ENCODE data around the gene TAOK2. TPM values are rescaled to one million over a fixed set of nuclear protein-coding genes. Genes with fewer than 3 reads are reported as not detected.
"Not testable (repeated sequence)": the region's sequence is repeated elsewhere in the genome, so short reads cannot be mapped to it uniquely, and the experiment has no call there.

The TAOK2 gene
- total RNA-seq, 1 donor from 2014 or later, result 40.1 TPM

DNA sequence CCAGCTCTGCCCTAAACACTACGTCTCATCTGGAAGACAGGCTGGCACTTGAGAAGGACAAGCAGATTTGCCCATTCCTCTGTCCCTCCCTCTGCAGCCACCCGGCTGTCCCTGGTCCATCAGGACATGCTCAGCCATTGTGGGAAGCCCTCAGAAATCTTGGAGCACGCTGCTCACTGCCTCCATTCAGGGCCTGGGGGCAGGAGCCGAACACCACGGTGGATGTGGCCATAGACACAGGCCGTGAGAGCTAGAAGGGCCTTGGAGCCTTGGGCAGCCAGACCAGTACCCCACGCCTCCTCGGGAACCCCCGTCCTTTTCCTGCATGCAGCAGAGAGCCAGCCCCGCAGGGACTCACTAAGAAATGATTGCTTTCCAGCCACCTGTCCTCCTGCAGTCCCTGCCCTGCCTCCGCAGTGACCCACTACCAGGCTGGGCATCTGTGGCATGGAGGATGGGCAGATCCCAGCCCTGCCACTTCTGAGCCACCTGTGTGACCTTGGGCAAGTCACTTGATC lies 33.8 kb downstream of the TAOK2 start:
- TF ChIP-seq, protein P1, sequence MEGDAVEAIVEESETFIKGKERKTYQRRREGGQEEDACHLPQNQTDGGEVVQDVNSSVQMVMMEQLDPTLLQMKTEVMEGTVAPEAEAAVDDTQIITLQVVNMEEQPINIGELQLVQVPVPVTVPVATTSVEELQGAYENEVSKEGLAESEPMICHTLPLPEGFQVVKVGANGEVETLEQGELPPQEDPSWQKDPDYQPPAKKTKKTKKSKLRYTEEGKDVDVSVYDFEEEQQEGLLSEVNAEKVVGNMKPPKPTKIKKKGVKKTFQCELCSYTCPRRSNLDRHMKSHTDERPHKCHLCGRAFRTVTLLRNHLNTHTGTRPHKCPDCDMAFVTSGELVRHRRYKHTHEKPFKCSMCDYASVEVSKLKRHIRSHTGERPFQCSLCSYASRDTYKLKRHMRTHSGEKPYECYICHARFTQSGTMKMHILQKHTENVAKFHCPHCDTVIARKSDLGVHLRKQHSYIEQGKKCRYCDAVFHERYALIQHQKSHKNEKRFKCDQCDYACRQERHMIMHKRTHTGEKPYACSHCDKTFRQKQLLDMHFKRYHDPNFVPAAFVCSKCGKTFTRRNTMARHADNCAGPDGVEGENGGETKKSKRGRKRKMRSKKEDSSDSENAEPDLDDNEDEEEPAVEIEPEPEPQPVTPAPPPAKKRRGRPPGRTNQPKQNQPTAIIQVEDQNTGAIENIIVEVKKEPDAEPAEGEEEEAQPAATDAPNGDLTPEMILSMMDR (IDR thresholded peaks at IDR 0.05; ENCODE audit: insufficient read depth, low read length, poor library complexity, severe bottlenecking), result no peak
- peaks cover 32% of the 10 kb centered on the region for H3K27me3 ChIP-seq (ENCODE audit: control insufficient read depth, insufficient read depth, low read length)
- H3K4me3 ChIP-seq (ENCODE audit: low read depth, low read length), result no peak overlapping the region
- peaks cover 1% of the 10 kb centered on the region for H3K36me3 ChIP-seq (ENCODE audit: control insufficient read depth, insufficient read depth, low read length)
- no peak for DNase-seq (ENCODE audit: low read depth)

DNA sequence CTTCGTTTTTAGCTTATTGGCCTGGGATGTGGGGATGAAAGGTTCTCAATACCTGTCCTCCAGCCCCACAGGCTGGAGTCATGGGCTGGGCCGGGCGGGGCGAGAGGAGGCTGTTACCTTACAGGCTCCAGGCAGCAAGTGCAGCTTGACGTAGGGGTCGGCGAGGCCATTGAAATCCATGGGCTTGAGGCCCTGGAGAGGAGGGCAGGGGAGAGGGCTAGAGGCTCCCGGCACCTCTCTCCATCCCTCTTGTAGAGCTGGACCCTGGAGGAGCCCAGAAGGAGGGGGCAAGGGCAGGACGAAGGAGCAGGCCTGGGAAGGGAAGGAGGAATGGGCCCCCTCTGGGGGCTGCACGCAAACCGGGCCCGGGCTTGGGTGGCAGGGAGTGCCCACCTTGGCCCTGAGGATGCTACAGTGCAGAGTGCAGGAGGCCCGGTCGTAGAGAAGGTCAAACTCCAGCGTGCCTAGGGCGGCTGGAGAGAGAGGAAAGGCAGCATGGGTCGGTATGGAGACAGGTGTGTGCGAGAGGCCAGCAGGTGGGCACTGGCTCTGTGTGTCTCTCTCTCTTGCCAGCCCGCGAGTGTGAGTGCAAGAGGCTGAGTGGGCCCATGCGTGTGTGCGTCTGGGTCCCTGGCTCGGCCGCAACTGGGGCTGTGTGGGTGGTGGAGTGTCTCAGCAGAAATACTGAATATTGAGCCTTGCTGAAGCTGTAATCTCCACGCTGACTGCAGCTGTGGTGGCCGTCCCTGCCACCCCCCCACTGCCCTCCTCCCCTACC lies 35.6 kb downstream of the TAOK2 start:
- no peaks in the 10 kb centered on the region for H3K36me3 ChIP-seq (ENCODE audit: control insufficient read depth, insufficient read depth, low read length)
- no peak for DNase-seq (ENCODE audit: low read depth)
- TF ChIP-seq, protein P1 (IDR thresholded peaks at IDR 0.05; ENCODE audit: insufficient read depth, low read length, poor library complexity, severe bottlenecking), result no peak
- H3K4me3 ChIP-seq (ENCODE audit: low read depth, low read length), result no peak overlapping the region
- H3K27me3 ChIP-seq (ENCODE audit: control insufficient read depth, insufficient read depth, low read length), result peaks cover 32% of the 10 kb centered on the region

DNA sequence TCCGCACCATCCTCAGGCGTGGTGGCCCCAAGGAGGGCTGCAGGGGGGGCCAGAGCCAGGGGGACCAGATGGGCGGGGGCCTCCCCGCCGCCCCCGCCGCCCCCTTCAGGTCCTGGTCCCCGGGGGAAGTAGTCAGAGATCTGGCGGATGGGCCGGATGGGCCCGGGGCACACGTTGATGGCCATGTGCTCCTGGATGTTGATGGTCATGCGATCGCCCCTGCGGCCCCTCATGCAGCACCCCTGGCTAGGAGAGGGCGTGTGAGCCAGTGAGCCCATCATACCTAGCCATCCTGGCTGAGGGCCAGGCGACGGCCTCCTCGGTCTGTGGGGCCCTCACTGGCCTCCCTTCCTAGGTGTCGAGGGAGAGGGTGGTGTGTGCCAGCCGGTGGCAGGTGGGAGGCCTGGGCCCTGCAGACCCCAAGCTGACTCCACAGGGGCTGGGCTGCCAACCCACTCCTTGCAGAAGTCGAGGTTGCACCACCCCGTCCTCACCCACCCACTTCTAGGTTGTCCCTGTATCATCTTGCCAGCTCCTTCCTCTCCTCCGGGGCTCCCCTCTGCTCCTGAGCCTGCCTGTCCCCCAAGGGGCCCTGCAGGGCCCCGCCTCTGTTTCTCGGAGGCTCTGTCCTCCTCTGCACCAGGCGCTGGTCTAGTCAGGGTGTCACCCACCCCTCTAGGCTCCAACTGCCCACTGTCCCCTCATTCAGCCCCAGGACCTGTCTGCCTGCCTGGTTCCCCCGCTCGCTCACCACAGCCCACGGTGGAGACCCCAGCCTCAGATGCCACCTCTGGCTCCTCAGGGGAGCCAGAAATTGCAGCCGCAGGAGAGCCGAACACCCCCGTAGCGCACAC lies 36.5 kb downstream of the TAOK2 start:
- TF ChIP-seq, protein P1 (IDR thresholded peaks at IDR 0.05; ENCODE audit: insufficient read depth, low read length, poor library complexity, severe bottlenecking), result no peak
- H3K4me3 ChIP-seq (ENCODE audit: low read depth, low read length), result peak overlapping the region; percentile 8
- no peak for DNase-seq (ENCODE audit: low read depth)
- H3K36me3 ChIP-seq (ENCODE audit: control insufficient read depth, insufficient read depth, low read length), result no peaks in the 10 kb centered on the region
- peaks cover 32% of the 10 kb centered on the region for H3K27me3 ChIP-seq (ENCODE audit: control insufficient read depth, insufficient read depth, low read length)

DNA sequence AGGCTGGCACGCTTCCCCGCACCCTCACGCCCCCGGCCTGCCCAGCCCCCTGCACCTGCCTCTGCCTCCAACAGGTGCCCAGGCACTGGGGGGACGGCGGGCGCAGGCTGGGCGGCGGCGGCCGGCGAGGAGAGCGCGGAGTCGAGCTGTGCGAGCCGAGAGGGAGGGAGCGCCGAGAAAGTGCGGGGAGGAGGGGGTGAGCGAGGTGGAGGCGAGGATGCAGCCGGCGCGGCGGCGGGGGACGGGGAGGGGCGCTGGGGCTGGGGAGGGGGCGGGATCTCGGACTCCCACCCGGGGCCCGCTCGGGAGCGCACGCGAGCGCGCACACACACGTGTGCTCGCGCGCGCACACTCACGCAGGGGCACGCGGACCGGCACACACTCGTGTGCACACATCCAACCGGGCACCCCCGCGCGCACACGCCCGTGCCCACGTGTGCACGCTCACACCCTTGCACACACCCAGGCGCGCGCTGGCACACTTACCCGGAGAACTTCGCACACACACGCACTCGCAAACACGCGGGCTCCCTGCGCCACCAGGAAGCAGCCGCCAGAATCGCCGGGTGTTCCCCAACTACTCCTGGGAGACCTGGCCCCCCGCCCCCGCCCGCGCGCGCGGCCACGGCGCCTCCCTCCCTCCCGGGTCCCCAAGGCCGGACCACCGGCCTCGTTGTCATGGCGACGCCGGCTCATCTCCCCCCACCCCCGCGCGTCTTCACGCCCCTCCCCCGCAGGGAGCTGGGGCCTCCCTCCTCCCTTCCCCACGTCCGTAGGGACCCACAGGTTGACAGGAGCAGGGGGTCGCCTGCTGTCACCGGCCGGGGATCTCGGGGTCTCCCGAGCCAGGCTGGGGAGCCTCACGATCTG lies 37.4 kb downstream of the TAOK2 start, which contains the start of gene DOC2A:
DOC2A (minus strand) TSS at position 184 of the 870 bp plus-strand sequence. CDS start 805 bp downstream, outside the sequence.
- no peak for DNase-seq (ENCODE audit: low read depth)
- TF ChIP-seq, protein P1 (IDR thresholded peaks at IDR 0.05; ENCODE audit: insufficient read depth, low read length, poor library complexity, severe bottlenecking), result no peak
- Histone ChIP-seq H3K36me3 (ENCODE audit: control insufficient read depth, insufficient read depth, low read length) (no peaks in the 10 kb centered on the region), H3K4me3 (ENCODE audit: low read depth, low read length) (peak within 1 kb of the TSS; percentile 22), H3K27me3 (ENCODE audit: control insufficient read depth, insufficient read depth, low read length) (peaks cover 32% of the 10 kb centered on the region)

DNA sequence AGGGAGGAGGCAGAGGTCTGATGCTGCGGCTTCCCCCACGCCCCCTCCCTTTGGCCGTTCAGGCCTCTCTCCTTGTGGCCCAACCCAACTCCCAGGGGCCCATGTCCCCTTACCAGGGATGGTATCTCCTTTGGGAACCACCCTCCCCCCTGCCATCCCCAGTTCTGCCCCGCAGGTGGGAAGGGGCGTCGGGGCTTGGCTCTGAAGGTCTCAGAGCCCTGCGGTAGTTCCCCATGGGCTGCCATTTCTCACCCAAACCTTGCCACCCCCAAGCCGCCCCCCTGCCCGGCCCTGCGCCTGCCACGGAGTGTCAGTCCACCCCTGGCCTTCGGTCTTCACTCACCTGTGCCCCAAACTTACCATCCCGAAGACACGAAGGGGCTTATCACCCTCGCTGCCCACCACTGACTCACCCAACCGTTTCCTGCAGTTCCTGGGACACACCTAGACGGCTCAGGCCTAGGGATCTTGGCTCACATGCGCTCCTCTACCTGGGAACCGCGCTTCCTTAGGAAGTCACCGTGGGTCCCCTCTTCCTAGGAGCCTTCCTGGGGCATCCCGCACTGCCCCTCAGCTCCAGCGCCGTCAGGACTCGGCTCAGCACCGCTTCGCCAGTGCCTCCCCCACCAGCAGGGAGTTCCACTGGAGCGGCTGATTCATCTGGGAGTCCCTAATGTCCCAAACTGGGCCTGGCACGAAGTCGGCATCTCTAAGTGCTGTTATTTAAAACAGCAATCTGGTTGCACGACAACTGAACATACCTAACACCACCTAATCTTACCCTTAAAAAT lies 38.2 kb downstream of the TAOK2 start:
- TF ChIP-seq, protein P1 (IDR thresholded peaks at IDR 0.05; ENCODE audit: insufficient read depth, low read length, poor library complexity, severe bottlenecking), result no peak
- H3K4me3 ChIP-seq (ENCODE audit: low read depth, low read length), result no peak overlapping the region
- DNase-seq (ENCODE audit: low read depth), result no peak
- H3K27me3 ChIP-seq (ENCODE audit: control insufficient read depth, insufficient read depth, low read length), result peaks cover 32% of the 10 kb centered on the region
- no peaks in the 10 kb centered on the region for H3K36me3 ChIP-seq (ENCODE audit: control insufficient read depth, insufficient read depth, low read length)

DNA sequence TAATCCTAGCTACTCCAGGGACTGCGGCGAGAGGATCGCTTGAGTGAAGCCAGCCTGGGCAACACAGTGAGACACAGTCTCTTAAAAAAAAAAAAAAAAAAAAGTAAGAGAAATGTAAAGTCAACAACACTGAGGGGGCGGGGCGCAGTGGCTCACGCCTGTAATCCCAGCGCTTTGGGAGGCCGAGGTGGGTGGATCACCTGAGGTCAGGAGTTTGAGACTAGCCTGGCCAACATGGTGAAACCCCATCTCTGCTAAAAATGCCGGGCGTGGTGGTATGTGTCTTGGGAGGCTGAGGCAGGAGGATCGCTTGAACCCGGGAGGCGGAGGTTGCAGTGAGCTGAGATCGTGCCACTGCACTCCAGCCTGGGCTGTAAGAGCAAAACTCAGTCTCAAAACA lies 38.9 kb downstream of the TAOK2 start:
- not testable (repeated sequence) for H3K36me3 ChIP-seq (ENCODE audit: control insufficient read depth, insufficient read depth, low read length); H3K4me3 ChIP-seq (ENCODE audit: low read depth, low read length); DNase-seq (ENCODE audit: low read depth)
- peaks cover 32% of the 10 kb centered on the region for H3K27me3 ChIP-seq (ENCODE audit: control insufficient read depth, insufficient read depth, low read length)

DNA sequence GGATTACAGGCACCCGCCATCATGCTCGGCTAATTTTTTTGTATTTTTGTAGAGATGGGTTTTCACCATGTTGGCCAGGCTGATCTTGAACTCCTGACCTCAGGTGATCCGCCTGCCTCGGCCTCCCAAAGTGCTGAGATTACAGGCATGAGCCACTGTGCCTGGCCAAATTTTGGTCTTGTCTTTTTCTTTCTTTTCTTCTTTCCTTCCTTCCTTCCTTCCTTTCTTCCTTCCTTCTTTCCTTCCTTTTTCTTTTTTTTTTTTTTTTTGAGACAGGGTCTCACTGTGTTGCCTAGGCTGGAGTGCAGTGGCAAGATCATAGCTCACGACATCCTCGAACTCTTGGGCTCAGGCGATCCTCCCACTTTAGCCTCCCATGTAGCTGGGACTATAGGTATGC lies 41.8 kb downstream of the TAOK2 start:
- DNase-seq (ENCODE audit: low read depth), result not testable (repeated sequence)
- peaks cover 17% of the 10 kb centered on the region for H3K27me3 ChIP-seq (ENCODE audit: control insufficient read depth, insufficient read depth, low read length)

More for the DNA sequence above, 41.8 kb downstream of the TAOK2 start:
- not testable (repeated sequence) for H3K4me3 ChIP-seq (ENCODE audit: low read depth, low read length); H3K36me3 ChIP-seq (ENCODE audit: control insufficient read depth, insufficient read depth, low read length)
